HepG2 (cell line): ENCODE measurements around the gene PTCD1.

Experiments
- CTCF ChIP-seq: sonication (generic); formaldehyde crosslinking; IDR thresholded peaks from 2 replicates; pipeline ENCODE4 v1.5.0; 2020; ENCODE audit warnings: mild to moderate bottlenecking, missing genetic modification reagents, moderate library complexity
- MAZ ChIP-seq, 2 experiments: sonication (generic) in 1 of 2; formaldehyde crosslinking in 1 of 2; IDR thresholded peaks; 2 replicates each; pipeline versions ENCODE4 v1.5.0 to v1.6.1; 2012 to 2020; ENCODE audit warnings: low read depth in 2 of 2, mild to moderate bottlenecking in 2 of 2, borderline replicate concordance in 1 of 2, improper control_type of control experiment in 1 of 2, low read length in 1 of 2, missing genetic modification reagents in 1 of 2, moderate library complexity in 1 of 2
- POLR2A ChIP-seq, 2 experiments: IDR thresholded peaks; 2 replicates each; pipeline ENCODE4 v1.6.1; 2011; ENCODE audit warnings: low read depth in 2 of 2, low read length in 2 of 2, mild to moderate bottlenecking in 1 of 2, moderate library complexity in 1 of 2; ENCODE audit not compliant: insufficient read depth in 1 of 2
- POLR2AphosphoS2 ChIP-seq: IDR thresholded peaks from 2 replicates; pipeline ENCODE4 v1.6.1; 2011; ENCODE audit warnings: low read depth, low read length, improper control_type of control experiment
- RBFOX2 ChIP-seq: fragments of 200-400 bp; formaldehyde crosslinking; IDR thresholded peaks from 2 replicates; pipeline ENCODE4 v1.6.1; 2017; ENCODE audit warnings: low read depth, mild to moderate bottlenecking, low read length
- SRF ChIP-seq: IDR thresholded peaks from 2 replicates; pipeline ENCODE4 v1.6.1; 2011; ENCODE audit warnings: mild to moderate bottlenecking, low read depth, low read length, moderate library complexity
- ZNF224 ChIP-seq: sonication (generic); formaldehyde crosslinking; IDR thresholded peaks from 2 replicates; pipeline ENCODE4 v1.5.0; 2020; ENCODE audit warnings: mild to moderate bottlenecking, missing genetic modification reagents
- ZNF30 ChIP-seq: sonication (generic); formaldehyde crosslinking; IDR thresholded peaks from 2 replicates; pipeline ENCODE4 v1.5.0; 2020; ENCODE audit warnings: mild to moderate bottlenecking, missing genetic modification reagents
- ZNF747 ChIP-seq: sonication (generic); formaldehyde crosslinking; IDR thresholded peaks from 2 replicates; pipeline ENCODE4 v1.8.1; 2023; ENCODE audit warnings: missing genetic modification reagents, mild to moderate bottlenecking, borderline replicate concordance
- TF ChIP-seq, protein P1 (sequence below): IDR thresholded peaks from 2 replicates; pipeline ENCODE4 v1.6.1; 2012; ENCODE audit warnings: inconsistent platforms
- TF ChIP-seq, protein P2 (sequence below): sonication (generic); formaldehyde crosslinking; IDR thresholded peaks from 2 replicates; pipeline ENCODE4 v1.8.1; 2023; ENCODE audit warnings: missing genetic modification reagents, mild to moderate bottlenecking, borderline replicate concordance
- TF ChIP-seq, protein P3 (sequence below): sonication (generic); formaldehyde crosslinking; IDR thresholded peaks from 2 replicates; pipeline ENCODE4 v1.5.0; 2020; ENCODE audit warnings: mild to moderate bottlenecking, missing genetic modification reagents, borderline replicate concordance
- TF ChIP-seq, protein P4 (sequence below): sonication (generic); formaldehyde crosslinking; IDR thresholded peaks from 2 replicates; pipeline ENCODE4 v1.5.0; 2020; ENCODE audit warnings: mild to moderate bottlenecking, missing genetic modification reagents

DNA sequence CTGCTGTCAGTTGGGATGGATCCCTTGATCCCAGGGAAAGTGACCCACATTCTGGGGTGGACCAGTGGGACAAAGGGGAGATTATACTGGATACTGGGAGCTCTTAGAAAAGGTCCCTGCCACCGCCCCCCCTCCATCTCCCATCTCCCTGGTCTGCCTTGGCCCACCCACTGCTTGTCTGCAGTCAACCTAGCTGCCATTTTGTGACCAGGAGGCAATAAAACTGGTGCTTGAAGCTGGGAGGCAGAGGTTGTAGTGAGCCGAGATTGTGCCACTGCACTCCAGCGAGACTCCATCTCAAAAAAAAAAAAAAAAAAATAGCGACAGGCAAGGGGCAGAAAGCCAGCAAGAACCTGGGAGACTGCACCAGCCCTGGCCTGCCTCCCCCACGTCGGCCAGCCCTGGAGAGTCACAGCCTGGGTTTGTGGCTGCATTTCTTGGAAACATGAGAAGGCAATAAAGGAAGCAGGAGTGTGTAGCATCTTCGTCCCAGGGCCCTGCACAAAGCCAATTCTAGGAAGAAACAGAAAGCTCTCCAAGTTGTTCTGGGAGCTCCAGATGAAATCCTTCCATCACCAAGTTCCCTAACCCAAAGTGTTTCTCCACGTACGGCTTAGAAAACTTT, 68.7 kb downstream of the PTCD1 start:
- TF ChIP-seq RBFOX2 = no peak
- no peak for TF ChIP-seq ZNF30
- TF ChIP-seq CTCF (CRISPR knock-in tag) = no peak
- TF ChIP-seq, protein P1, sequence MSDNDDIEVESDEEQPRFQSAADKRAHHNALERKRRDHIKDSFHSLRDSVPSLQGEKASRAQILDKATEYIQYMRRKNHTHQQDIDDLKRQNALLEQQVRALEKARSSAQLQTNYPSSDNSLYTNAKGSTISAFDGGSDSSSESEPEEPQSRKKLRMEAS = no peak
- no peak for TF ChIP-seq POLR2AphosphoS2
- TF ChIP-seq ZNF747 = no peak
- TF ChIP-seq, protein P2, sequence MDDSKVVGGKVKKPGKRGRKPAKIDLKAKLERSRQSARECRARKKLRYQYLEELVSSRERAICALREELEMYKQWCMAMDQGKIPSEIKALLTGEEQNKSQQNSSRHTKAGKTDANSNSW (CRISPR knock-in tag) = no peak
- no peak for TF ChIP-seq SRF
- no peak for TF ChIP-seq POLR2A (IDR thresholded peaks at IDR 0.05; ENCODE audit: insufficient read depth in 1 of 2, low read depth in 2 of 2, low read length in 2 of 2)
- no peak for TF ChIP-seq ZNF224 (CRISPR knock-in tag)
- TF ChIP-seq, protein P3, sequence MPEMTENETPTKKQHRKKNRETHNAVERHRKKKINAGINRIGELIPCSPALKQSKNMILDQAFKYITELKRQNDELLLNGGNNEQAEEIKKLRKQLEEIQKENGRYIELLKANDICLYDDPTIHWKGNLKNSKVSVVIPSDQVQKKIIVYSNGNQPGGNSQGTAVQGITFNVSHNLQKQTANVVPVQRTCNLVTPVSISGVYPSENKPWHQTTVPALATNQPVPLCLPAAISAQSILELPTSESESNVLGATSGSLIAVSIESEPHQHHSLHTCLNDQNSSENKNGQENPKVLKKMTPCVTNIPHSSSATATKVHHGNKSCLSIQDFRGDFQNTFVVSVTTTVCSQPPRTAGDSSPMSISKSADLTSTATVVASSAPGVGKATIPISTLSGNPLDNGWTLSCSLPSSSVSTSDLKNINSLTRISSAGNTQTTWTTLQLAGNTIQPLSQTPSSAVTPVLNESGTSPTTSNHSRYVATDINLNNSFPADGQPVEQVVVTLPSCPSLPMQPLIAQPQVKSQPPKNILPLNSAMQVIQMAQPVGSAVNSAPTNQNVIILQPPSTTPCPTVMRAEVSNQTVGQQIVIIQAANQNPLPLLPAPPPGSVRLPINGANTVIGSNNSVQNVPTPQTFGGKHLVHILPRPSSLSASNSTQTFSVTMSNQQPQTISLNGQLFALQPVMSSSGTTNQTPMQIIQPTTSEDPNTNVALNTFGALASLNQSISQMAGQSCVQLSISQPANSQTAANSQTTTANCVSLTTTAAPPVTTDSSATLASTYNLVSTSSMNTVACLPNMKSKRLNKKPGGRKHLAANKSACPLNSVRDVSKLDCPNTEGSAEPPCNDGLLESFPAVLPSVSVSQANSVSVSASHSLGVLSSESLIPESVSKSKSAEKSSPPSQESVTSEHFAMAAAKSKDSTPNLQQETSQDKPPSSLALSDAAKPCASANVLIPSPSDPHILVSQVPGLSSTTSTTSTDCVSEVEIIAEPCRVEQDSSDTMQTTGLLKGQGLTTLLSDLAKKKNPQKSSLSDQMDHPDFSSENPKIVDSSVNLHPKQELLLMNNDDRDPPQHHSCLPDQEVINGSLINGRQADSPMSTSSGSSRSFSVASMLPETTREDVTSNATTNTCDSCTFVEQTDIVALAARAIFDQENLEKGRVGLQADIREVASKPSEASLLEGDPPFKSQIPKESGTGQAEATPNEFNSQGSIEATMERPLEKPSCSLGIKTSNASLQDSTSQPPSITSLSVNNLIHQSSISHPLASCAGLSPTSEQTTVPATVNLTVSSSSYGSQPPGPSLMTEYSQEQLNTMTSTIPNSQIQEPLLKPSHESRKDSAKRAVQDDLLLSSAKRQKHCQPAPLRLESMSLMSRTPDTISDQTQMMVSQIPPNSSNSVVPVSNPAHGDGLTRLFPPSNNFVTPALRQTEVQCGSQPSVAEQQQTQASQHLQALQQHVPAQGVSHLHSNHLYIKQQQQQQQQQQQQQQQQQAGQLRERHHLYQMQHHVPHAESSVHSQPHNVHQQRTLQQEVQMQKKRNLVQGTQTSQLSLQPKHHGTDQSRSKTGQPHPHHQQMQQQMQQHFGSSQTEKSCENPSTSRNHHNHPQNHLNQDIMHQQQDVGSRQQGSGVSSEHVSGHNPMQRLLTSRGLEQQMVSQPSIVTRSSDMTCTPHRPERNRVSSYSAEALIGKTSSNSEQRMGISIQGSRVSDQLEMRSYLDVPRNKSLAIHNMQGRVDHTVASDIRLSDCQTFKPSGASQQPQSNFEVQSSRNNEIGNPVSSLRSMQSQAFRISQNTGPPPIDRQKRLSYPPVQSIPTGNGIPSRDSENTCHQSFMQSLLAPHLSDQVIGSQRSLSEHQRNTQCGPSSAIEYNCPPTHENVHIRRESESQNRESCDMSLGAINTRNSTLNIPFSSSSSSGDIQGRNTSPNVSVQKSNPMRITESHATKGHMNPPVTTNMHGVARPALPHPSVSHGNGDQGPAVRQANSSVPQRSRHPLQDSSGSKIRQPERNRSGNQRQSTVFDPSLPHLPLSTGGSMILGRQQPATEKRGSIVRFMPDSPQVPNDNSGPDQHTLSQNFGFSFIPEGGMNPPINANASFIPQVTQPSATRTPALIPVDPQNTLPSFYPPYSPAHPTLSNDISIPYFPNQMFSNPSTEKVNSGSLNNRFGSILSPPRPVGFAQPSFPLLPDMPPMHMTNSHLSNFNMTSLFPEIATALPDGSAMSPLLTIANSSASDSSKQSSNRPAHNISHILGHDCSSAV (CRISPR knock-in tag) = no peak
- TF ChIP-seq MAZ (IDR thresholded peaks at IDR 0.05; ENCODE audit: borderline replicate concordance, low read depth, low read length) = no peak
- no peak for TF ChIP-seq MAZ (CRISPR knock-in tag; IDR thresholded peaks at IDR 0.05; ENCODE audit: low read depth)
- TF ChIP-seq, protein P4, sequence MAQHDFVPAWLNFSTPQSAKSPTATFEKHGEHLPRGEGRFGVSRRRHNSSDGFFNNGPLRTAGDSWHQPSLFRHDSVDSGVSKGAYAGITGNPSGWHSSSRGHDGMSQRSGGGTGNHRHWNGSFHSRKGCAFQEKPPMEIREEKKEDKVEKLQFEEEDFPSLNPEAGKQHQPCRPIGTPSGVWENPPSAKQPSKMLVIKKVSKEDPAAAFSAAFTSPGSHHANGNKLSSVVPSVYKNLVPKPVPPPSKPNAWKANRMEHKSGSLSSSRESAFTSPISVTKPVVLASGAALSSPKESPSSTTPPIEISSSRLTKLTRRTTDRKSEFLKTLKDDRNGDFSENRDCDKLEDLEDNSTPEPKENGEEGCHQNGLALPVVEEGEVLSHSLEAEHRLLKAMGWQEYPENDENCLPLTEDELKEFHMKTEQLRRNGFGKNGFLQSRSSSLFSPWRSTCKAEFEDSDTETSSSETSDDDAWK (CRISPR knock-in tag) = no peak
